Loucy (cell line): Measurements from ENCODE around the gene ASTN2.

Experiments
- H2AFZ ChIP-seq: fragments of 200-600 bp; sonication (generic); 2 replicates; pipeline ENCODE4 v1.6.0; 2016; ENCODE audit warnings: antibody characterized with exemption, mild to moderate bottlenecking, low read length, moderate library complexity
- H3F3A ChIP-seq: fragments of 200-600 bp; 2 replicates; pipeline ENCODE4 v1.6.0; 2016; ENCODE audit warnings: antibody characterized with exemption, low read depth, mild to moderate bottlenecking
- H3K27me3 ChIP-seq: fragments of 200-600 bp; sonication (generic); 2 replicates; pipeline ENCODE4 v1.6.1; 2014; ENCODE audit warnings: low read length, mild to moderate bottlenecking; ENCODE audit not compliant: insufficient read depth, poor library complexity, severe bottlenecking
- H3K36me3 ChIP-seq: fragments of 200-600 bp; sonication (generic); 2 replicates; pipeline ENCODE4 v1.6.1; 2016; ENCODE audit warnings: low read length; ENCODE audit not compliant: insufficient read depth
- H3K4me1 ChIP-seq: fragments of 200-600 bp; sonication (generic); 2 replicates; pipeline ENCODE4 v1.5.1; 2014; ENCODE audit warnings: low read length, mild to moderate bottlenecking; ENCODE audit not compliant: insufficient read depth, poor library complexity, severe bottlenecking
- H3K4me2 ChIP-seq: fragments of 200-600 bp; sonication (generic); 2 replicates; pipeline ENCODE4 v1.6.0; 2014; ENCODE audit warnings: antibody characterized with exemption, low read length, low read depth, mild to moderate bottlenecking; ENCODE audit not compliant: poor library complexity, severe bottlenecking
- H3K4me3 ChIP-seq: fragments of 200-600 bp; sonication (generic); 2 replicates; pipeline ENCODE4 v1.5.1; 2014; ENCODE audit warnings: low read length, mild to moderate bottlenecking, mixed read lengths; ENCODE audit not compliant: poor library complexity, severe bottlenecking
- H3K79me2 ChIP-seq: fragments of 200-600 bp; sonication (generic); 2 replicates; pipeline ENCODE4 v1.6.1; 2014; ENCODE audit warnings: low read length; ENCODE audit not compliant: insufficient read depth
- H3K9ac ChIP-seq: fragments of 200-600 bp; sonication (generic); 2 replicates; pipeline ENCODE4 v1.6.0; 2014; ENCODE audit warnings: mild to moderate bottlenecking, low read depth, low read length, moderate library complexity; ENCODE audit not compliant: poor library complexity, severe bottlenecking
- H3K9me2 ChIP-seq: fragments of 200-600 bp; sonication (generic); replicated peaks from 2 replicates; pipeline ENCODE4 v1.6.1; 2016; ENCODE audit warnings: low read depth, low read length, mixed read lengths
- H3K9me3 ChIP-seq: fragments of 200-600 bp; sonication (generic); 2 replicates; pipeline ENCODE4 v1.6.1; 2014; ENCODE audit warnings: mild to moderate bottlenecking, antibody characterized with exemption, low read length, low read depth; ENCODE audit not compliant: insufficient read depth
- H4K20me1 ChIP-seq: fragments of 200-600 bp; sonication (generic); 2 replicates; pipeline ENCODE4 v1.6.0; 2014; ENCODE audit warnings: antibody characterized with exemption, low read length, mild to moderate bottlenecking; ENCODE audit not compliant: insufficient read depth, poor library complexity, severe bottlenecking
- EZH2phosphoT487 ChIP-seq: fragments of 200-600 bp; IDR thresholded peaks from 2 replicates; pipeline ENCODE4 v1.6.1; 2018; ENCODE audit warnings: antibody characterized with exemption, mild to moderate bottlenecking, moderate library complexity, borderline replicate concordance
- TF ChIP-seq, protein P1 (sequence below): fragments of 200-600 bp; sonication (generic); conservative IDR thresholded peaks from 2 replicates; pipeline ENCODE4 v1.5.1; 2014; ENCODE audit warnings: mild to moderate bottlenecking, antibody characterized with exemption, low read length

Gene ASTN2

DNA sequence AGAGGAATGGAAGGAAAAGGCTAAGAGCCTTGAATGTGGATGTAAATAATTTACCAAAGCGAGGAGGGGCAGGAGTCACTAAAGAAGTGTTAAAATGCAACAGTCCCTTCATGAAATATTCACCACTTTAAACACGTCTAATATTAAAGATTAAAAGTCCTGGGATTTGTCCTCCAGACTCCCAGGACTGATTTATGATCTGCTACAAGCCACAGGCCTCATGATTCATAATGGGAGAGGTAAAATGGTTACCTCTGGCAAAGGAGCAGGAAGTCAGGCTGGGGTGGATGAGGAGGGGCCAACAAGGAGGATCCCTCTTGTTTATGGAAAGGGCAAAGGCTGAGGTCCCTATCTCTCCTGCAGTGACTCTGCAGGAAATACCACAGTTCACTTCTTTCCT lies 435.4 kb downstream of the ASTN2 start:
- Histone ChIP-seq H3K4me2 (no peak overlapping the region), H3K9ac (no peak overlapping the region), H4K20me1 (no peaks in the 10 kb centered on the region), H3K4me3 (no peak overlapping the region), H3K79me2 (no peaks in the 10 kb centered on the region), H3K9me2 (no peaks in the 10 kb centered on the region), H3K9me3 (no peaks in the 10 kb centered on the region), H3K36me3 (no peaks in the 10 kb centered on the region), H3K4me1 (no peaks in the 10 kb centered on the region), H3K27me3 (no peaks in the 10 kb centered on the region), H3F3A (no peaks in the 10 kb centered on the region), H2AFZ (no peak overlapping the region)
- TF ChIP-seq EZH2phosphoT487 = no peak
- TF ChIP-seq, protein P1, sequence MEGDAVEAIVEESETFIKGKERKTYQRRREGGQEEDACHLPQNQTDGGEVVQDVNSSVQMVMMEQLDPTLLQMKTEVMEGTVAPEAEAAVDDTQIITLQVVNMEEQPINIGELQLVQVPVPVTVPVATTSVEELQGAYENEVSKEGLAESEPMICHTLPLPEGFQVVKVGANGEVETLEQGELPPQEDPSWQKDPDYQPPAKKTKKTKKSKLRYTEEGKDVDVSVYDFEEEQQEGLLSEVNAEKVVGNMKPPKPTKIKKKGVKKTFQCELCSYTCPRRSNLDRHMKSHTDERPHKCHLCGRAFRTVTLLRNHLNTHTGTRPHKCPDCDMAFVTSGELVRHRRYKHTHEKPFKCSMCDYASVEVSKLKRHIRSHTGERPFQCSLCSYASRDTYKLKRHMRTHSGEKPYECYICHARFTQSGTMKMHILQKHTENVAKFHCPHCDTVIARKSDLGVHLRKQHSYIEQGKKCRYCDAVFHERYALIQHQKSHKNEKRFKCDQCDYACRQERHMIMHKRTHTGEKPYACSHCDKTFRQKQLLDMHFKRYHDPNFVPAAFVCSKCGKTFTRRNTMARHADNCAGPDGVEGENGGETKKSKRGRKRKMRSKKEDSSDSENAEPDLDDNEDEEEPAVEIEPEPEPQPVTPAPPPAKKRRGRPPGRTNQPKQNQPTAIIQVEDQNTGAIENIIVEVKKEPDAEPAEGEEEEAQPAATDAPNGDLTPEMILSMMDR = no peak

DNA sequence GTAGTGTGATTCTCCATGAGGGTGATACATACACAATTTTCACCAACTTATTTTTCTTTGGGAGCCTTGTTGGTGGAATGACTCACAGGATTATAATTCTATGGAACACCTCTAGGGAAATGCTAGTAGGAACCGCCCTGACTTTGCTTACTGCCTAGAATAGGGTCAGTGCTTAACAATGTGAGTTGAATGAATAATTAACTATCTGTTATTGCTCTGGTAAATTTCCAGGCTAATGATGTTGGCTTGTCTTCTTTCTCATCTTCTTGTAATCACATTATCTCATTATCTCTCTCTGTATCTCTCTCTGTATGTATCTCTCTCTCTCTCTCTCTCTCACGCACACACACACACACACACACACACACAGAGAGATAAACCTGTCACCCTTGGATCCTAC lies 436.7 kb downstream of the ASTN2 start:
- Histone ChIP-seq H3K4me1 (no peaks in the 10 kb centered on the region), H2AFZ (no peak overlapping the region), H3K4me3 (no peak overlapping the region), H3K9ac (no peak overlapping the region), H3F3A (no peaks in the 10 kb centered on the region), H3K27me3 (no peaks in the 10 kb centered on the region), H3K9me3 (no peaks in the 10 kb centered on the region), H3K4me2 (no peak overlapping the region), H3K79me2 (no peaks in the 10 kb centered on the region), H3K36me3 (no peaks in the 10 kb centered on the region), H3K9me2 (no peaks in the 10 kb centered on the region), H4K20me1 (no peaks in the 10 kb centered on the region)
- TF ChIP-seq, protein P1 = no peak
- TF ChIP-seq EZH2phosphoT487 = no peak

DNA sequence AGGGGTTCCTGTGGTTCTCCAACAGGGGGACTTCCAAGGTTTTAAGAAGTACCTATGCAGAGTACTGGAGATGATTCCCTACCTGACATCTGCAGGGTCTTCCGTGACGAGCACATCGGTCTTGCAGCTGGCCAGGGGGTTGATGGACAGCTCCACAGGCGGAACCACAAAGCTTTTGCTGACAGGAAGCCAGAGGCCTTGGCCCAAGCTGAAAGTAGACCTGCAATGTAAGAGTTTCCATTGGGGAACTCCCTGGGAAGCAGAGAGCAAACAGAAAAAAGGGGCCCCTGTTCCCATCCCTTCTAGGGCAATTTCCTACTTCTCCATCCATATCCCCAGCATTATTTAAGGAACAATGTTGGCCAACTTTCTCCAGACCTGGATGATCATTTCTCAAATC lies 439.7 kb downstream of the ASTN2 start:
- H3K4me2 ChIP-seq = no peak overlapping the region
- H3K9me2 ChIP-seq = no peaks in the 10 kb centered on the region
- no peaks in the 10 kb centered on the region for H3K27me3 ChIP-seq
- no peaks in the 10 kb centered on the region for H3K79me2 ChIP-seq
- H3K9me3 ChIP-seq = no peaks in the 10 kb centered on the region
- H2AFZ ChIP-seq = no peak overlapping the region
- H3K9ac ChIP-seq = no peak overlapping the region
- no peaks in the 10 kb centered on the region for H3K36me3 ChIP-seq
- no peak for TF ChIP-seq EZH2phosphoT487
- TF ChIP-seq, protein P1 = no peak
- H3K4me3 ChIP-seq = no peak overlapping the region
- no peaks in the 10 kb centered on the region for H3K4me1 ChIP-seq
- no peaks in the 10 kb centered on the region for H3F3A ChIP-seq
- H4K20me1 ChIP-seq = no peaks in the 10 kb centered on the region
